ENCODE data around the gene RPS10. TPM values are rescaled to one million over a fixed set of nuclear protein-coding genes. Genes with fewer than 3 reads are reported as not detected.

Gene RPS10
- total RNA-seq, 1 donor from 2014 or later = 2,671 TPM

- no peaks in the 10 kb centered on the region for H3K27me3 ChIP-seq
- no peaks in the 10 kb centered on the region for H3K9me3 ChIP-seq
- no peak overlapping the region for H3K27ac ChIP-seq
- no peak overlapping the region for H3K4me3 ChIP-seq
- H3K36me3 ChIP-seq = no peaks in the 10 kb centered on the region
- no peaks in the 10 kb centered on the region for H3K4me1 ChIP-seq
- no peak for DNase-seq (ENCODE audit: extremely low spot score in 2 of 2)
- TF ChIP-seq POLR2AphosphoS5 (IDR thresholded peaks at IDR 0.05; ENCODE audit: insufficient read depth in 1 of 2, low read depth in 1 of 2) = no peak
- TF ChIP-seq POLR2A (IDR thresholded peaks at IDR 0.05) = no peak
- no peak for TF ChIP-seq CTCF (IDR thresholded peaks at IDR 0.05)
- intact Hi-C loops (cut with DNase I) = no loop called here
These were observed 22.0 kb upstream of the RPS10 start for GRCh38 chr6:34447910-34448309.

- intact Hi-C loops (cut with DNase I) = no loop called here
- Histone ChIP-seq H3K4me3 (no peak overlapping the region), H3K27me3 (no peaks in the 10 kb centered on the region), H3K27ac (no peak overlapping the region), H3K36me3 (no peaks in the 10 kb centered on the region), H3K9me3 (no peaks in the 10 kb centered on the region), H3K4me1 (no peaks in the 10 kb centered on the region)
- no peak for DNase-seq (ENCODE audit: extremely low spot score in 2 of 2)
- TF ChIP-seq CTCF (IDR thresholded peaks at IDR 0.05) (no peak), POLR2AphosphoS5 (IDR thresholded peaks at IDR 0.05; ENCODE audit: insufficient read depth in 1 of 2, low read depth in 1 of 2) (no peak), POLR2A (IDR thresholded peaks at IDR 0.05) (no peak)
These were observed 21.5 kb upstream of the RPS10 start for GRCh38 chr6:34447386-34447785.

GRCh38 chr6:34445313-34445860, 19.5 kb upstream of the RPS10 start:
- no peak for DNase-seq (ENCODE audit: extremely low spot score in 2 of 2)
- no peaks in the 10 kb centered on the region for H3K4me1 ChIP-seq
- H3K9me3 ChIP-seq = no peaks in the 10 kb centered on the region
- intact Hi-C loops (cut with DNase I) = no loop called here
- H3K4me3 ChIP-seq = no peak overlapping the region
- H3K27me3 ChIP-seq = no peaks in the 10 kb centered on the region
- TF ChIP-seq CTCF (IDR thresholded peaks at IDR 0.05) (no peak), POLR2A (IDR thresholded peaks at IDR 0.05) (no peak), POLR2AphosphoS5 (IDR thresholded peaks at IDR 0.05; ENCODE audit: insufficient read depth in 1 of 2, low read depth in 1 of 2) (no peak)
- no peak overlapping the region for H3K27ac ChIP-seq
- H3K36me3 ChIP-seq = no peaks in the 10 kb centered on the region

GRCh38 chr6:34441526-34441925, 15.7 kb upstream of the RPS10 start:
- no peak for DNase-seq (ENCODE audit: extremely low spot score in 2 of 2)
- Histone ChIP-seq H3K4me1 (no peaks in the 10 kb centered on the region), H3K4me3 (no peak overlapping the region), H3K27me3 (no peaks in the 10 kb centered on the region), H3K36me3 (no peaks in the 10 kb centered on the region), H3K9me3 (no peaks in the 10 kb centered on the region), H3K27ac (no peak overlapping the region)
- intact Hi-C loops (cut with DNase I) = no loop called here
- no peak for TF ChIP-seq POLR2A (IDR thresholded peaks at IDR 0.05)
- TF ChIP-seq POLR2AphosphoS5 (IDR thresholded peaks at IDR 0.05; ENCODE audit: insufficient read depth in 1 of 2, low read depth in 1 of 2) = no peak
- TF ChIP-seq CTCF (IDR thresholded peaks at IDR 0.05) = no peak

- no peaks in the 10 kb centered on the region for H3K36me3 ChIP-seq
- no peak overlapping the region for H3K27ac ChIP-seq
- H3K27me3 ChIP-seq = no peaks in the 10 kb centered on the region
- intact Hi-C loops (cut with DNase I) = no loop called here
- DNase-seq (ENCODE audit: extremely low spot score in 2 of 2) = no peak
- TF ChIP-seq CTCF (IDR thresholded peaks at IDR 0.05) (no peak), POLR2A (IDR thresholded peaks at IDR 0.05) (no peak), POLR2AphosphoS5 (IDR thresholded peaks at IDR 0.05; ENCODE audit: insufficient read depth in 1 of 2, low read depth in 1 of 2) (no peak)
- no peaks in the 10 kb centered on the region for H3K4me1 ChIP-seq
- H3K4me3 ChIP-seq = no peak overlapping the region
- H3K9me3 ChIP-seq = no peaks in the 10 kb centered on the region
These were observed 13.6 kb upstream of the RPS10 start for GRCh38 chr6:34439442-34439841.

All from vagina (tissue), 2 donors.